Right ventricle myocardium inferior (tissue), 1 donor: Measurements from ENCODE around the gene ZSCAN31. TPM values are rescaled to one million over a fixed set of nuclear protein-coding genes. Genes with fewer than 3 reads are reported as not detected.
"Not testable (repeated sequence)": the region's sequence is repeated elsewhere in the genome, so short reads cannot be mapped to it uniquely, and the experiment has no call there.

Experiments
- ATAC-seq: fragments of 200-7000 bp; cut with Tn5 transposase; one replicate; pipeline ENCODE4 v1.9.1; 2020; ENCODE audit warnings: mild to moderate bottlenecking, moderate library complexity
- DNase-seq: peaks from one replicate; pipeline ENCODE4 v3.0.0; 2021; ENCODE audit errors: missing footprints
- intact Hi-C: fragments of 100-400 bp; cut with DNase I; formaldehyde crosslinking; loops from one replicate; pipeline ENCODE4 v1.11.0; 2022
- total RNA-seq: library from RNA; stranded (reverse); fragmentation: NEBNext Ultra II Directional; extraction: Animal tissue kit (Norgen Biotek cat#: 25700); gene quantifications from one replicate; pipeline ENCODE4 v1.2.1, GENCODE V29; 2021
- donor health status: DM: no; HTN: yes; CAD: no; lungs with severe emphysema.

ZSCAN31 gene
- total RNA-seq, 1 donor from 2014 or later, result 10.2 TPM

GRCh38 chr6:28334286-28335039 lies 1.5 kb downstream of the ZSCAN31 start:
- DNase-seq, result no peak
- ATAC-seq, result no peak
- intact Hi-C loops, result loop anchor here (5.0 kb wide), 1 partner anchor 52 kb away; the partner anchor contains the start of gene PGBD1

- intact Hi-C loops, result no loop called here
- no peak for ATAC-seq
- no peak for DNase-seq
These were observed 2.3 kb downstream of the ZSCAN31 start for GRCh38 chr6:28333599-28334018.

GRCh38 chr6:28333047-28333446 lies 2.9 kb downstream of the ZSCAN31 start:
- ATAC-seq (no peak), DNase-seq (no peak)
- intact Hi-C loops, result no loop called here

- intact Hi-C loops, result no loop called here
- no peak for ATAC-seq
- no peak for DNase-seq
These were observed 5.9 kb downstream of the ZSCAN31 start for GRCh38 chr6:28330041-28330440.

- intact Hi-C loops, result no loop called here
- no peak for DNase-seq
- ATAC-seq, result no peak
These were observed 9.5 kb downstream of the ZSCAN31 start for GRCh38 chr6:28326371-28326948.

- ATAC-seq (no peak), DNase-seq (no peak)
- intact Hi-C loops, result no loop called here
These were observed 12.0 kb downstream of the ZSCAN31 start for GRCh38 chr6:28323813-28324424.

GRCh38 chr6:28322661-28323060 lies 13.3 kb downstream of the ZSCAN31 start:
- no peak for DNase-seq
- no peak for ATAC-seq
- intact Hi-C loops, result no loop called here

- intact Hi-C loops, DNase-seq, ATAC-seq: not testable (repeated sequence)
These were observed 18.1 kb downstream of the ZSCAN31 start for GRCh38 chr6:28317866-28318265.

GRCh38 chr6:28315628-28316027 lies 20.3 kb downstream of the ZSCAN31 start:
- DNase-seq (no peak), ATAC-seq (no peak)
- intact Hi-C loops, result no loop called here

- ATAC-seq (no peak), DNase-seq (no peak)
- intact Hi-C loops, result no loop called here
These were observed 23.0 kb downstream of the ZSCAN31 start for GRCh38 chr6:28312939-28313338.

GRCh38 chr6:28311139-28311823 lies 24.7 kb downstream of the ZSCAN31 start:
- ATAC-seq, result no peak
- intact Hi-C loops, result no loop called here

GRCh38 chr6:28306363-28306762 lies 29.6 kb downstream of the ZSCAN31 start:
- intact Hi-C loops, ATAC-seq, DNase-seq: not testable (repeated sequence)

More at GRCh38 chr6:28311139-28311823, 24.7 kb downstream of the ZSCAN31 start:
- DNase-seq, result no peak

- intact Hi-C loops, result no loop called here
- no peak for DNase-seq
- no peak for ATAC-seq
These were observed 32.4 kb downstream of the ZSCAN31 start for GRCh38 chr6:28303570-28303969.

GRCh38 chr6:28296520-28297060 lies 39.4 kb downstream of the ZSCAN31 start:
- intact Hi-C loops, result no loop called here
- ATAC-seq, result no peak
- DNase-seq, result peak; percentile 53

GRCh38 chr6:28295326-28295725 lies 40.6 kb downstream of the ZSCAN31 start:
- ATAC-seq (no peak), DNase-seq (no peak)
- intact Hi-C loops, result no loop called here

GRCh38 chr6:28291573-28291972 lies 44.4 kb downstream of the ZSCAN31 start:
- intact Hi-C loops, result no loop called here
- no peak for DNase-seq
- ATAC-seq, result no peak

GRCh38 chr6:28282926-28283325 lies 53.0 kb downstream of the ZSCAN31 start:
- no peak for ATAC-seq
- intact Hi-C loops, result loop anchor here (5.0 kb wide), 2 partner anchors 54 to 74 kb away; partner anchors contain the start of gene ZSCAN31
- DNase-seq, result no peak

- DNase-seq, result peak; percentile 86
- intact Hi-C loops, result loop anchor here (5.0 kb wide), 2 partner anchors 56 to 76 kb away; partner anchors contain the start of gene ZSCAN31
- ATAC-seq, result peak; percentile 96
These were observed 54.5 kb downstream of the ZSCAN31 start, which contains the start of gene PGBD1 for GRCh38 chr6:28281288-28282064. TSS of gene PGBD1 (plus strand) at chr6:28281572. CDS start at chr6:28283814, 2,242 bp downstream.
